Stomach (tissue), 4 donors: ENCODE measurements around the gene ZNF202.

Experiments used
- POLR2A ChIP-seq, 4 donors: fragments of 450-650 bp; IDR thresholded peaks; one replicate each; pipeline ENCODE4 v1.6.1; 2016; ENCODE audit warnings: antibody characterized with exemption in 4 of 4, control low read depth in 2 of 4, mild to moderate bottlenecking in 1 of 4, moderate library complexity in 1 of 4
- TF ChIP-seq, protein P1 (sequence below), 7 experiments: fragments of 450-650 bp in 4 of 7; fragments of 200-600 bp in 3 of 7; sonication (generic) in 3 of 7; IDR thresholded peaks; one replicate each; pipeline ENCODE4 v1.5.1; 2016 to 2019; ENCODE audit warnings: antibody characterized with exemption in 7 of 7, control low read depth in 2 of 7, mild to moderate bottlenecking in 1 of 7

DNA sequence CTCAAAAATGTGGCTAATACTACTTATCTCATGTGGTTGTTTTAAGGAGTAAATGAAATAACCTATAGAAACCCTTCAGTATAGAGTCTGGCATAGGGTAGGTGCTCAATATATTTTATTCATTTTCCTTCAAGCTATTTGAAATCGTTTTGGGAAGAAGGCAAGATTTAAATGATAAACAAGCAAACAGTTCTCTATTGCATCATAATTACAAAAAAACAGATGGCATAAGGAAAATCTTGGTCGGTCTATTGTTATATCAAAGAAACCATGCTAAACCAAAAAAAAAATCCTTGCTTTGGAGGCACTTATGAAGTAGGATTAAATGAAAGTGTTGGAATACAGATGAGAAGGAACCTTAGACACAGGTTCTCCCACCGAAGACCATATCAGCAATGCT, 4.7 kb downstream of the ZNF202 start:
- TF ChIP-seq, protein P1, sequence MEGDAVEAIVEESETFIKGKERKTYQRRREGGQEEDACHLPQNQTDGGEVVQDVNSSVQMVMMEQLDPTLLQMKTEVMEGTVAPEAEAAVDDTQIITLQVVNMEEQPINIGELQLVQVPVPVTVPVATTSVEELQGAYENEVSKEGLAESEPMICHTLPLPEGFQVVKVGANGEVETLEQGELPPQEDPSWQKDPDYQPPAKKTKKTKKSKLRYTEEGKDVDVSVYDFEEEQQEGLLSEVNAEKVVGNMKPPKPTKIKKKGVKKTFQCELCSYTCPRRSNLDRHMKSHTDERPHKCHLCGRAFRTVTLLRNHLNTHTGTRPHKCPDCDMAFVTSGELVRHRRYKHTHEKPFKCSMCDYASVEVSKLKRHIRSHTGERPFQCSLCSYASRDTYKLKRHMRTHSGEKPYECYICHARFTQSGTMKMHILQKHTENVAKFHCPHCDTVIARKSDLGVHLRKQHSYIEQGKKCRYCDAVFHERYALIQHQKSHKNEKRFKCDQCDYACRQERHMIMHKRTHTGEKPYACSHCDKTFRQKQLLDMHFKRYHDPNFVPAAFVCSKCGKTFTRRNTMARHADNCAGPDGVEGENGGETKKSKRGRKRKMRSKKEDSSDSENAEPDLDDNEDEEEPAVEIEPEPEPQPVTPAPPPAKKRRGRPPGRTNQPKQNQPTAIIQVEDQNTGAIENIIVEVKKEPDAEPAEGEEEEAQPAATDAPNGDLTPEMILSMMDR (IDR thresholded peaks at IDR 0.05) = no peak
- no peak for TF ChIP-seq POLR2A (IDR thresholded peaks at IDR 0.05)
